Vagina (tissue), 2 donors: ENCODE data around the gene NSD2. TPM values are rescaled to one million over a fixed set of nuclear protein-coding genes. Genes with fewer than 3 reads are reported as not detected.
A peak's percentile ranks its signal among the peaks of the same experiment; 100 is the strongest.

ENCODE experiments used
- DNase-seq, 2 donors: peaks; one replicate each; pipeline ENCODE4 v3.0.0-alpha.2; 2017; ENCODE audit errors: extremely low spot score in 2 of 2
- H3K27ac ChIP-seq: fragments of 200-600 bp; sonication (generic); one replicate; pipeline ENCODE4 v1.5.1; 2019
- H3K27me3 ChIP-seq: fragments of 200-600 bp; sonication (generic); one replicate; pipeline ENCODE4 v1.5.1; 2019
- H3K36me3 ChIP-seq, 2 donors: fragments of 200-600 bp; sonication (generic); one replicate each; pipeline ENCODE4 v1.5.1; 2017 to 2019
- H3K4me1 ChIP-seq: fragments of 200-600 bp; sonication (generic); one replicate; pipeline ENCODE4 v1.5.1; 2019
- H3K4me3 ChIP-seq, 2 donors: fragments of 200-600 bp; sonication (generic); 1 replicate in 1 of 2; 2 replicates in 1 of 2; pipeline ENCODE4 v1.5.1; 2016 to 2019
- H3K9me3 ChIP-seq: fragments of 200-600 bp; sonication (generic); one replicate; pipeline ENCODE4 v1.5.1; 2019
- POLR2A ChIP-seq, 2 donors: fragments of 450-650 bp; IDR thresholded peaks; one replicate each; pipeline ENCODE4 v1.6.1; 2017; ENCODE audit warnings: antibody characterized with exemption in 2 of 2, mild to moderate bottlenecking in 2 of 2, moderate library complexity in 2 of 2
- POLR2AphosphoS5 ChIP-seq, 2 donors: sonication (generic); formaldehyde crosslinking; IDR thresholded peaks; one replicate each; pipeline ENCODE4 v1.9.0; 2017; ENCODE audit warnings: antibody characterized with exemption in 2 of 2, mild to moderate bottlenecking in 2 of 2, low read depth in 1 of 2; ENCODE audit not compliant: insufficient read depth in 1 of 2
- intact Hi-C: fragments of 100-400 bp; cut with DNase I; formaldehyde crosslinking; loops from one replicate; pipeline ENCODE4 v1.15.1; 2023
- total RNA-seq: library from RNA; depleted of rRNA; stranded (reverse); fragments of >200 nt; gene quantifications from one replicate; pipeline ENCODE4 v1.2.3, GENCODE V29; 2016
- TF ChIP-seq, protein P1 (sequence below), 3 experiments: fragments of 450-650 bp in 2 of 3; fragments of 200-600 bp in 1 of 3; sonication (generic) in 1 of 3; IDR thresholded peaks; one replicate each; pipeline ENCODE4 v1.5.1; 2017 to 2019; ENCODE audit warnings: antibody characterized with exemption in 3 of 3, mild to moderate bottlenecking in 2 of 3, moderate library complexity in 2 of 3

NSD2 gene
- total RNA-seq, 1 donor from 2014 or later: 38.5 TPM

DNA sequence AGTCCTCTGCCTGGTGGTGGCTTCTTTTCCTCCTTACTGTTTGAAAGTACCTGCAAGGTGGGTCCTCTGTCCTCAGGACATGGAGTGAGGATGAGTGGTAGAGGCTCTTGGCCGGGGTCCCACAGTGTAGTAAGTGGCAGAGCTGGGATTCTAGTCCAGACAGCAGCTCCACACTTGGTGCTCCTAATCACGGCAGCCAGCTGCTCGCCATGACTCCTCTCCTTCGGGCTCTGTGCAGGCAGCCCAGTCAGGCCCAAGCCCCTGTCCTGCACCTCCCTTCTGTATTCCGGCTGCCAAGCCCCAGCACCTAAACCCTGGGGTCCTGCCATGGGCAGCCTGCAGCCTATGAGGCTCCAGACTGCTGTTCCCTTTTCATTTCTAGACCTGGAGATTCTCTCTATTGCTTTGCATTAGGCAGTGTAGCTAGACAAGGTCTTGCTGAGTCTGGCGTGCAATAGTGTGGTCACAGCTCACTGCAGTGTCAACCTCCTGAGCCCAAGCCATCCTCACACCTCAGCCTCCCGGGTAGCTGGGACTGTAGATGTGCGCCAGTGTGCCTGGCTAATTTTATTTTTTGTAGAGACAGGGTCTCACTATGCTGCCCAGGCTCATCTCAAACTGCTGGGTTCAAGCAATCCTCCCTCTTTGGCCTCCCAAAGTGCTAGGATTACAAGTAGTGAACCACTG lies 24.9 kb downstream of the NSD2 start:
- TF ChIP-seq, protein P1, sequence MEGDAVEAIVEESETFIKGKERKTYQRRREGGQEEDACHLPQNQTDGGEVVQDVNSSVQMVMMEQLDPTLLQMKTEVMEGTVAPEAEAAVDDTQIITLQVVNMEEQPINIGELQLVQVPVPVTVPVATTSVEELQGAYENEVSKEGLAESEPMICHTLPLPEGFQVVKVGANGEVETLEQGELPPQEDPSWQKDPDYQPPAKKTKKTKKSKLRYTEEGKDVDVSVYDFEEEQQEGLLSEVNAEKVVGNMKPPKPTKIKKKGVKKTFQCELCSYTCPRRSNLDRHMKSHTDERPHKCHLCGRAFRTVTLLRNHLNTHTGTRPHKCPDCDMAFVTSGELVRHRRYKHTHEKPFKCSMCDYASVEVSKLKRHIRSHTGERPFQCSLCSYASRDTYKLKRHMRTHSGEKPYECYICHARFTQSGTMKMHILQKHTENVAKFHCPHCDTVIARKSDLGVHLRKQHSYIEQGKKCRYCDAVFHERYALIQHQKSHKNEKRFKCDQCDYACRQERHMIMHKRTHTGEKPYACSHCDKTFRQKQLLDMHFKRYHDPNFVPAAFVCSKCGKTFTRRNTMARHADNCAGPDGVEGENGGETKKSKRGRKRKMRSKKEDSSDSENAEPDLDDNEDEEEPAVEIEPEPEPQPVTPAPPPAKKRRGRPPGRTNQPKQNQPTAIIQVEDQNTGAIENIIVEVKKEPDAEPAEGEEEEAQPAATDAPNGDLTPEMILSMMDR (IDR thresholded peaks at IDR 0.05): no peak
- TF ChIP-seq POLR2A (IDR thresholded peaks at IDR 0.05) (no peak), POLR2AphosphoS5 (IDR thresholded peaks at IDR 0.05; ENCODE audit: insufficient read depth in 1 of 2, low read depth in 1 of 2) (no peak)
- Histone ChIP-seq H3K36me3 (peaks cover 0 to 4% of the 10 kb centered on the region in 2 donors), H3K9me3 (no peaks in the 10 kb centered on the region), H3K4me3 (no peak overlapping the region), H3K27ac (no peak overlapping the region), H3K27me3 (no peaks in the 10 kb centered on the region), H3K4me1 (no peaks in the 10 kb centered on the region)
- DNase-seq: no peak
- intact Hi-C loops: no loop called here

GRCh38 chr4:1896658-1896991 lies 25.4 kb downstream of the NSD2 start:
- intact Hi-C loops: no loop called here
- no peak overlapping the region for H3K27ac ChIP-seq
- no peaks in the 10 kb centered on the region for H3K9me3 ChIP-seq
- no peak for TF ChIP-seq POLR2A (IDR thresholded peaks at IDR 0.05)
- H3K27me3 ChIP-seq: no peaks in the 10 kb centered on the region
- DNase-seq: no peak
- no peak overlapping the region for H3K4me3 ChIP-seq
- H3K4me1 ChIP-seq: no peaks in the 10 kb centered on the region
- peaks cover 0 to 7% of the 10 kb centered on the region in 2 donors for H3K36me3 ChIP-seq

DNA sequence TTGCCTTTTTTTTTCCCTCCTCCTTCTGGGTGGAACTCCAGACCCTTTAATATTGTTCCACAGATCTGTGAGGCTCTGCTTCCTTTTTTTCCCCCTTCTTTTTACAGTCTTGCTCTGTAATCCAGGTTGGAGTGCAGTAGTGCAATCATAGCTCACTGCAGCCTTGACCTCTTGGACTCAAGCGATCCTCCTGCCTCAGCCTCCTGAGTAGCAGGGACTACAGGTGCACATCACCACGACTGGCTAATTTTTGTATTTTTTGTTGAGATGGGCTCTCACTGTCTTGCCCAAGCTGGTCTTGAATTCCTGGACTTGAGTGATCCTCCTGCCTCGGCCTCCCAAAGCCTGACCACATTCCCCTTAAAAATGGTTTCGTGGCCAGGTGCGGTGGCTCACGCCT lies 26.8 kb downstream of the NSD2 start:
- no peaks in the 10 kb centered on the region for H3K27me3 ChIP-seq
- intact Hi-C loops: no loop called here
- H3K9me3 ChIP-seq: no peaks in the 10 kb centered on the region
- H3K36me3 ChIP-seq: peaks cover 0 to 7% of the 10 kb centered on the region in 2 donors
- H3K4me1 ChIP-seq: no peaks in the 10 kb centered on the region
- TF ChIP-seq POLR2AphosphoS5 (IDR thresholded peaks at IDR 0.05; ENCODE audit: insufficient read depth in 1 of 2, low read depth in 1 of 2) (no peak), POLR2A (IDR thresholded peaks at IDR 0.05) (no peak)
- TF ChIP-seq, protein P1 (IDR thresholded peaks at IDR 0.05): no peak
- no peak overlapping the region for H3K4me3 ChIP-seq
- H3K27ac ChIP-seq: no peak overlapping the region
- no peak for DNase-seq

- Histone ChIP-seq H3K27me3 (no peaks in the 10 kb centered on the region), H3K27ac (no peak overlapping the region), H3K36me3 (peaks cover 0 to 7% of the 10 kb centered on the region in 2 donors), H3K4me3 (no peak overlapping the region), H3K9me3 (no peaks in the 10 kb centered on the region), H3K4me1 (no peaks in the 10 kb centered on the region)
- DNase-seq: no peak
- intact Hi-C loops: no loop called here
- TF ChIP-seq POLR2A (IDR thresholded peaks at IDR 0.05) (no peak), POLR2AphosphoS5 (IDR thresholded peaks at IDR 0.05; ENCODE audit: insufficient read depth in 1 of 2, low read depth in 1 of 2) (no peak)
- TF ChIP-seq, protein P1 (IDR thresholded peaks at IDR 0.05): no peak
Observed at GRCh38 chr4:1898681-1899080, 27.5 kb downstream of the NSD2 start.

DNA sequence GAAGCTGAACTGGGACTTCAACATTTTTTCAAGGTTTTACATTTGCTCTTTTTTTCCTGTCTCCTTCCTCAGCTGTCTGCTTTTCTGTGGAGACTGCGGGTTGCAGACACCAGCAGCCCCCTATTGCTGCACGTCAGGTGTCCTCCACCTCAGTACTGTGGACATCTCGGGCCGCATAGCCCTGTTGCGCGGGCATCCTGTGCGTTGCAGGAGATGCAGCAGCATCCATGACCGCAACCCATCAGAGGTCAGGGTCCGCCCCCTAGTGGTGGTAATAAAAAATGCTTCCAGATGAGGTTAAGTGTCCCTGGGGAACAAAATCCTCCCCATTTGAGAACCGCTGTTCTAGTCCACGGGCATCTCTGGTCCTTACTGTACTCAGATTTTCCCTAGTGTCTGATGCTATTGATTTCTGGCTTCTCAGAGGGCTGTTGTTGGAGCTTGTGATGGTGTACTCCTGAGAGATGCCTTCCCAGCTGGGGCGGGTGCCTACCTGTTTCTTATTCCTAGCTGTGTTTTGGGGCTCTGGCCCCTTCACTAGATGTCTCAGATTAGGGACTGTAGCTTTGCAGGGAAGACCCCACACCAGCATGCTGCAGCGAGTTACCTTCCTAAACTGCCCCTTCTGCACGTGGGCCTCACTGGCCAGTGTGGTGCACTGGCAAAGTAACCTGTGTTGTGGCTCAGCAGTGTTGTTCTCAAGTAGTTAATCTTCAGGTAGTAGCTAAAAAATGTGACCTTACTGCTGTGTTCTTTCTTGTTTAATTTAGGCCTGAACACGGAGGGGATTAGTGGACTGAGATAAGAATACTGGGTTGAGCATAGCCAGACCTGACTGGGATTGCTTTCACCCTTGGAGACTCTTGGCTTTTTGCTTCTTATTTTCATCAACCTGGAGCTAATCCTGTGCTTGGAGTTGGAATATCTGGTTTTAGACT lies 28.2 kb downstream of the NSD2 start:
- Histone ChIP-seq H3K27ac (no peak overlapping the region), H3K36me3 (peaks cover 0 to 7% of the 10 kb centered on the region in 2 donors), H3K27me3 (no peaks in the 10 kb centered on the region), H3K4me1 (no peaks in the 10 kb centered on the region), H3K9me3 (no peaks in the 10 kb centered on the region), H3K4me3 (no peak overlapping the region)
- no peak for DNase-seq
- intact Hi-C loops: loop anchor here (10.0 kb wide), 1 partner anchor 135 kb away; no protein-coding TSS in a partner anchor
- no peak for TF ChIP-seq POLR2A (IDR thresholded peaks at IDR 0.05)
- TF ChIP-seq, protein P1 (IDR thresholded peaks at IDR 0.05): peak; percentile 79 to 90 (median 87)
- no peak for TF ChIP-seq POLR2AphosphoS5 (IDR thresholded peaks at IDR 0.05; ENCODE audit: insufficient read depth in 1 of 2, low read depth in 1 of 2)
